CD8-positive, alpha-beta memory T cell (primary cell): ENCODE data around the gene FATE1. TPM values are rescaled to one million over a fixed set of nuclear protein-coding genes. Genes with fewer than 3 reads are reported as not detected.

ENCODE experiments used
- CTCF ChIA-PET: fragments of 350-600 bp; sonication (Branson Sonifier 250); formaldehyde crosslinking; loops from one replicate; lab custom pipeline; 2021; ENCODE audit warnings: antibody characterized with exemption; lab: Charles Lee
- POLR2A ChIA-PET: fragments of 350-600 bp; sonication (Branson Sonifier 250); formaldehyde crosslinking; loops from one replicate; lab custom pipeline; 2021; ENCODE audit warnings: antibody characterized with exemption; lab: Charles Lee
- DNase-seq, 5 donors: peaks; one replicate each; pipeline versions ENCODE4 v3.0.0 to v3.0.0-alpha.2; 2020 to 2022; ENCODE audit warnings: mixed read lengths in 1 of 5
- H3K27ac ChIP-seq: one replicate; pipeline ENCODE4 v1.7.0; 2013; ENCODE audit warnings: low read depth, mild to moderate bottlenecking, low read length, moderate library complexity
- H3K27me3 ChIP-seq: 2 replicates; pipeline ENCODE4 v1.7.0; 2013; ENCODE audit warnings: low read length, mild to moderate bottlenecking; ENCODE audit not compliant: insufficient read depth, poor library complexity, severe bottlenecking
- H3K36me3 ChIP-seq: 2 replicates; pipeline ENCODE4 v1.7.0; 2013; ENCODE audit warnings: mild to moderate bottlenecking, low read length, moderate library complexity; ENCODE audit not compliant: insufficient read depth
- H3K4me1 ChIP-seq: 2 replicates; pipeline ENCODE4 v1.7.0; 2013; ENCODE audit warnings: mild to moderate bottlenecking, low read length, moderate library complexity; ENCODE audit not compliant: insufficient read depth
- H3K4me3 ChIP-seq: 2 replicates; pipeline ENCODE4 v1.7.0; 2013; ENCODE audit warnings: mild to moderate bottlenecking, low read length
- H3K9me3 ChIP-seq: 2 replicates; pipeline ENCODE4 v1.7.0; 2013; ENCODE audit warnings: mild to moderate bottlenecking, low read length
- H3K27ac Mint-ChIP-seq, 8 donors: one replicate each; pipeline ENCODE4 v1.8.0; 2020 to 2021; ENCODE audit warnings: mixed read lengths in 8 of 8, mild to moderate bottlenecking in 6 of 8, inconsistent platforms in 3 of 8, moderate library complexity in 3 of 8
- H3K27me3 Mint-ChIP-seq, 2 donors: one replicate each; pipeline ENCODE4 v1.8.0; 2020 to 2021; ENCODE audit warnings: mixed read lengths in 2 of 2, mild to moderate bottlenecking in 1 of 2, moderate library complexity in 1 of 2
- H3K36me3 Mint-ChIP-seq, 3 donors: one replicate each; pipeline ENCODE4 v1.8.0; 2020 to 2021; ENCODE audit warnings: mixed read lengths in 3 of 3, inconsistent platforms in 1 of 3, mild to moderate bottlenecking in 1 of 3
- H3K4me1 Mint-ChIP-seq, 3 donors: one replicate each; pipeline ENCODE4 v1.8.0; 2020 to 2021; ENCODE audit warnings: mixed read lengths in 3 of 3, inconsistent platforms in 1 of 3, mild to moderate bottlenecking in 1 of 3
- H3K4me3 Mint-ChIP-seq, 7 donors: one replicate each; pipeline ENCODE4 v1.8.0; 2020 to 2021; ENCODE audit warnings: mixed read lengths in 7 of 7, mild to moderate bottlenecking in 6 of 7, moderate library complexity in 4 of 7, inconsistent platforms in 2 of 7
- H3K9me3 Mint-ChIP-seq, 5 donors: one replicate each; pipeline ENCODE4 v1.8.0; 2020 to 2022; ENCODE audit warnings: mixed read lengths in 5 of 5, mild to moderate bottlenecking in 3 of 5, moderate library complexity in 2 of 5, inconsistent platforms in 1 of 5
- polyA plus RNA-seq: library from polyadenylated mRNA; unstranded; fragments of 300-500 nt; fragmentation: Illumina TruSeq; gene quantifications from one replicate; pipeline ENCODE4 v1.2.3, GENCODE V29; 2021
- total RNA-seq, 2 experiments: library from RNA; stranded (reverse); gene quantifications; one replicate each; pipeline ENCODE4 v1.2.3, GENCODE V29; 2021

Gene FATE1
- total and polyA plus RNA-seq, 3 experiments from 2014 or later = not detected

- Mint-ChIP-seq H3K4me3 (no peak overlapping the region), H3K9me3 (no peaks in the 10 kb centered on the region), H3K36me3 (no peaks in the 10 kb centered on the region), H3K27ac (no peak overlapping the region), H3K27me3 (peaks cover 8 to 10% of the 10 kb centered on the region in 2 donors), H3K4me1 (no peaks in the 10 kb centered on the region)
- Histone ChIP-seq H3K9me3 (no peaks in the 10 kb centered on the region), H3K4me1 (no peaks in the 10 kb centered on the region), H3K36me3 (no peaks in the 10 kb centered on the region), H3K27me3 (no peaks in the 10 kb centered on the region), H3K4me3 (no peak overlapping the region), H3K27ac (no peak overlapping the region)
- ChIA-PET CTCF (no interaction called here), POLR2A (no interaction called here)
- DNase-seq = no peak
Observed at GRCh38 chrX:151753313-151754046, 37.6 kb downstream of the FATE1 start.

- Mint-ChIP-seq H3K27me3 (peaks cover 8 to 10% of the 10 kb centered on the region in 2 donors), H3K4me1 (no peaks in the 10 kb centered on the region), H3K9me3 (no peaks in the 10 kb centered on the region), H3K27ac (no peak overlapping the region), H3K4me3 (no peak overlapping the region), H3K36me3 (no peaks in the 10 kb centered on the region)
- DNase-seq = no peak
- H3K27me3 ChIP-seq = no peaks in the 10 kb centered on the region
- no peaks in the 10 kb centered on the region for H3K9me3 ChIP-seq
- H3K27ac ChIP-seq = no peak overlapping the region
- H3K4me3 ChIP-seq = no peak overlapping the region
- H3K4me1 ChIP-seq = no peaks in the 10 kb centered on the region
- ChIA-PET CTCF (no interaction called here), POLR2A (no interaction called here)
- H3K36me3 ChIP-seq = no peaks in the 10 kb centered on the region
Observed at GRCh38 chrX:151754047-151754429, 38.2 kb downstream of the FATE1 start.

GRCh38 chrX:151754641-151755215, 38.9 kb downstream of the FATE1 start:
- no peaks in the 10 kb centered on the region for H3K9me3 Mint-ChIP-seq
- ChIA-PET CTCF (no interaction called here), POLR2A (no interaction called here)
- no peak overlapping the region for H3K27ac Mint-ChIP-seq
- H3K4me3 ChIP-seq = no peak overlapping the region
- no peak for DNase-seq
- peaks cover 8 to 10% of the 10 kb centered on the region in 2 donors for H3K27me3 Mint-ChIP-seq
- no peaks in the 10 kb centered on the region for H3K36me3 ChIP-seq
- H3K27ac ChIP-seq = no peak overlapping the region
- no peaks in the 10 kb centered on the region for H3K27me3 ChIP-seq
- no peaks in the 10 kb centered on the region for H3K9me3 ChIP-seq
- no peaks in the 10 kb centered on the region for H3K4me1 Mint-ChIP-seq
- no peaks in the 10 kb centered on the region for H3K4me1 ChIP-seq
- no peaks in the 10 kb centered on the region for H3K36me3 Mint-ChIP-seq
- H3K4me3 Mint-ChIP-seq = no peak overlapping the region

GRCh38 chrX:151759041-151759708, 43.3 kb downstream of the FATE1 start:
- CTCF ChIA-PET = no interaction called here
- Mint-ChIP-seq H3K4me3 (no peak overlapping the region), H3K27ac (no peak overlapping the region), H3K9me3 (no peaks in the 10 kb centered on the region), H3K4me1 (no peaks in the 10 kb centered on the region), H3K36me3 (no peaks in the 10 kb centered on the region), H3K27me3 (peaks cover 0 to 2% of the 10 kb centered on the region in 2 donors)
- H3K4me1 ChIP-seq = no peaks in the 10 kb centered on the region
- H3K36me3 ChIP-seq = no peaks in the 10 kb centered on the region
- no peak overlapping the region for H3K27ac ChIP-seq
- no peak overlapping the region for H3K4me3 ChIP-seq
- H3K27me3 ChIP-seq = no peaks in the 10 kb centered on the region
- no peaks in the 10 kb centered on the region for H3K9me3 ChIP-seq
- DNase-seq = no peak
- POLR2A ChIA-PET = no interaction called here

- no peaks in the 10 kb centered on the region for H3K4me1 ChIP-seq
- no peaks in the 10 kb centered on the region for H3K9me3 ChIP-seq
- peaks cover 6 to 9% of the 10 kb centered on the region in 2 donors for H3K27me3 Mint-ChIP-seq
- H3K36me3 Mint-ChIP-seq = no peaks in the 10 kb centered on the region
- DNase-seq = no peak
- CTCF ChIA-PET = no interaction called here
- no peak overlapping the region for H3K27ac ChIP-seq
- no peak overlapping the region for H3K4me3 ChIP-seq
- POLR2A ChIA-PET = no interaction called here
- no peaks in the 10 kb centered on the region for H3K4me1 Mint-ChIP-seq
- H3K36me3 ChIP-seq = no peaks in the 10 kb centered on the region
- no peaks in the 10 kb centered on the region for H3K27me3 ChIP-seq
- H3K9me3 Mint-ChIP-seq = peaks cover 0 to 2% (median 0%) of the 10 kb centered on the region in 5 donors
- H3K4me3 Mint-ChIP-seq = no peak overlapping the region
- H3K27ac Mint-ChIP-seq = no peak overlapping the region
Observed at GRCh38 chrX:151762802-151763201, 47.0 kb downstream of the FATE1 start.

- POLR2A ChIA-PET = no interaction called here
- H3K4me3 Mint-ChIP-seq = no peak overlapping the region
- peaks cover 0 to 2% (median 0%) of the 10 kb centered on the region in 5 donors for H3K9me3 Mint-ChIP-seq
- Histone ChIP-seq H3K27ac (no peak overlapping the region), H3K36me3 (no peaks in the 10 kb centered on the region), H3K4me3 (no peak overlapping the region), H3K4me1 (no peaks in the 10 kb centered on the region), H3K9me3 (no peaks in the 10 kb centered on the region), H3K27me3 (no peaks in the 10 kb centered on the region)
- no peak overlapping the region for H3K27ac Mint-ChIP-seq
- H3K27me3 Mint-ChIP-seq = peaks cover 6 to 9% of the 10 kb centered on the region in 2 donors
- DNase-seq = no peak
- H3K4me1 Mint-ChIP-seq = no peaks in the 10 kb centered on the region
- CTCF ChIA-PET = no interaction called here
- H3K36me3 Mint-ChIP-seq = no peaks in the 10 kb centered on the region
Observed at GRCh38 chrX:151763711-151764110, 47.9 kb downstream of the FATE1 start.

GRCh38 chrX:151765026-151765425, 49.2 kb downstream of the FATE1 start:
- Mint-ChIP-seq H3K27ac (no peak overlapping the region), H3K36me3 (no peaks in the 10 kb centered on the region), H3K9me3 (peaks cover 0 to 2% (median 0%) of the 10 kb centered on the region in 5 donors), H3K4me1 (no peaks in the 10 kb centered on the region), H3K4me3 (no peak overlapping the region), H3K27me3 (peaks cover 6 to 9% of the 10 kb centered on the region in 2 donors)
- no peak overlapping the region for H3K27ac ChIP-seq
- H3K9me3 ChIP-seq = no peaks in the 10 kb centered on the region
- DNase-seq = no peak
- H3K36me3 ChIP-seq = no peaks in the 10 kb centered on the region
- H3K4me3 ChIP-seq = no peak overlapping the region
- H3K4me1 ChIP-seq = no peaks in the 10 kb centered on the region
- POLR2A ChIA-PET = no interaction called here
- H3K27me3 ChIP-seq = no peaks in the 10 kb centered on the region
- CTCF ChIA-PET = no interaction called here

GRCh38 chrX:151771726-151772125, 55.9 kb downstream of the FATE1 start:
- H3K4me3 Mint-ChIP-seq = no peak overlapping the region
- Histone ChIP-seq H3K27me3 (no peaks in the 10 kb centered on the region), H3K36me3 (no peaks in the 10 kb centered on the region), H3K9me3 (no peaks in the 10 kb centered on the region), H3K4me1 (no peaks in the 10 kb centered on the region), H3K27ac (no peak overlapping the region), H3K4me3 (no peak overlapping the region)
- no peaks in the 10 kb centered on the region for H3K4me1 Mint-ChIP-seq
- CTCF ChIA-PET = no interaction called here
- H3K36me3 Mint-ChIP-seq = no peaks in the 10 kb centered on the region
- peaks cover 0 to 2% (median 0%) of the 10 kb centered on the region in 5 donors for H3K9me3 Mint-ChIP-seq
- no peak overlapping the region for H3K27ac Mint-ChIP-seq
- POLR2A ChIA-PET = no interaction called here
- no peak for DNase-seq
- H3K27me3 Mint-ChIP-seq = peaks cover 0 to 7% of the 10 kb centered on the region in 2 donors
